ENCODE data around the gene SYNE3. TPM values are rescaled to one million over a fixed set of nuclear protein-coding genes. Genes with fewer than 3 reads are reported as not detected.

The SYNE3 gene
- total RNA-seq, 1 donor from 2014 or later = 2.5 TPM

- Histone ChIP-seq H3K9me3 (ENCODE audit: insufficient read depth, low read depth, low read length) (no peaks in the 10 kb centered on the region), H3K79me2 (ENCODE audit: insufficient read depth, low read length) (no peaks in the 10 kb centered on the region), H3K4me1 (ENCODE audit: insufficient read depth, low read length) (peaks cover 23% of the 10 kb centered on the region), H3K27me3 (ENCODE audit: insufficient read depth, low read length) (no peaks in the 10 kb centered on the region), H3K4me3 (ENCODE audit: insufficient read depth, low read depth, low read length) (no peak overlapping the region), H3K9ac (ENCODE audit: low read length) (no peak overlapping the region), H3K4me2 (ENCODE audit: low read length) (no peak overlapping the region), H2AFZ (ENCODE audit: low read depth, low read length) (no peak overlapping the region), H4K20me1 (ENCODE audit: insufficient read depth, low read length) (no peaks in the 10 kb centered on the region), H3K36me3 (ENCODE audit: insufficient read depth, low read length) (no peaks in the 10 kb centered on the region), H3K27ac (ENCODE audit: low read depth, low read length) (no peak overlapping the region)
- H3K27ac Mint-ChIP-seq (ENCODE audit: unreplicated experiment) = no peak overlapping the region
- peaks cover 16% of the 10 kb centered on the region for H3K4me1 Mint-ChIP-seq (ENCODE audit: low read depth, unreplicated experiment)
- TF ChIP-seq CTCF (IDR thresholded peaks at IDR 0.05; ENCODE audit: insufficient read depth, low read depth, low read length) (no peak), EZH2 (IDR thresholded peaks at IDR 0.05; ENCODE audit: insufficient read depth, low read length) (no peak)
- peaks cover 9% of the 10 kb centered on the region for H3K27me3 Mint-ChIP-seq (ENCODE audit: low read depth, unreplicated experiment)
- no peak overlapping the region for H3K4me3 Mint-ChIP-seq (ENCODE audit: unreplicated experiment)
- H3K36me3 Mint-ChIP-seq (ENCODE audit: low read depth, unreplicated experiment) = no peaks in the 10 kb centered on the region
- DNase-seq (ENCODE audit: low read depth) = no peak
- FAIRE-seq = no peak
- peaks cover under 1% of the 10 kb centered on the region for H3K9me3 Mint-ChIP-seq (ENCODE audit: unreplicated experiment)
Observed at GRCh38 chr14:95509495-95509894, 7.0 kb downstream of the SYNE3 start.

GRCh38 chr14:95508377-95508776 is 8.1 kb downstream of the SYNE3 start:
- no peaks in the 10 kb centered on the region for H3K9me3 ChIP-seq (ENCODE audit: insufficient read depth, low read depth, low read length)
- H3K27ac ChIP-seq (ENCODE audit: low read depth, low read length) = no peak overlapping the region
- H3K36me3 ChIP-seq (ENCODE audit: insufficient read depth, low read length) = no peaks in the 10 kb centered on the region
- H3K4me3 ChIP-seq (ENCODE audit: insufficient read depth, low read depth, low read length) = no peak overlapping the region
- no peaks in the 10 kb centered on the region for H3K79me2 ChIP-seq (ENCODE audit: insufficient read depth, low read length)
- TF ChIP-seq CTCF (IDR thresholded peaks at IDR 0.05; ENCODE audit: insufficient read depth, low read depth, low read length) (no peak), EZH2 (IDR thresholded peaks at IDR 0.05; ENCODE audit: insufficient read depth, low read length) (no peak)
- no peaks in the 10 kb centered on the region for H3K36me3 Mint-ChIP-seq (ENCODE audit: low read depth, unreplicated experiment)
- DNase-seq (ENCODE audit: low read depth) = no peak
- H2AFZ ChIP-seq (ENCODE audit: low read depth, low read length) = no peak overlapping the region
- H3K9ac ChIP-seq (ENCODE audit: low read length) = no peak overlapping the region
- H3K4me2 ChIP-seq (ENCODE audit: low read length) = peak overlapping the region; percentile 68
- peaks cover 2% of the 10 kb centered on the region for H3K9me3 Mint-ChIP-seq (ENCODE audit: unreplicated experiment)
- H3K4me3 Mint-ChIP-seq (ENCODE audit: unreplicated experiment) = peak overlapping the region; percentile 57
- H3K27me3 Mint-ChIP-seq (ENCODE audit: low read depth, unreplicated experiment) = peaks cover 9% of the 10 kb centered on the region
- H3K27me3 ChIP-seq (ENCODE audit: insufficient read depth, low read length) = no peaks in the 10 kb centered on the region
- H3K27ac Mint-ChIP-seq (ENCODE audit: unreplicated experiment) = no peak overlapping the region
- no peaks in the 10 kb centered on the region for H4K20me1 ChIP-seq (ENCODE audit: insufficient read depth, low read length)
- peaks cover 19% of the 10 kb centered on the region for H3K4me1 Mint-ChIP-seq (ENCODE audit: low read depth, unreplicated experiment)
- peaks cover 27% of the 10 kb centered on the region for H3K4me1 ChIP-seq (ENCODE audit: insufficient read depth, low read length)
- FAIRE-seq = no peak

GRCh38 chr14:95507701-95508103 is 8.7 kb downstream of the SYNE3 start:
- H4K20me1 ChIP-seq (ENCODE audit: insufficient read depth, low read length) = no peaks in the 10 kb centered on the region
- peaks cover 13% of the 10 kb centered on the region for H3K27me3 Mint-ChIP-seq (ENCODE audit: low read depth, unreplicated experiment)
- H3K4me3 Mint-ChIP-seq (ENCODE audit: unreplicated experiment) = no peak overlapping the region
- no peak for TF ChIP-seq CTCF (IDR thresholded peaks at IDR 0.05; ENCODE audit: insufficient read depth, low read depth, low read length)
- TF ChIP-seq EZH2 (IDR thresholded peaks at IDR 0.05; ENCODE audit: insufficient read depth, low read length) = no peak
- FAIRE-seq = peak; percentile 92
- peak overlapping the region; percentile 68 for H3K4me2 ChIP-seq (ENCODE audit: low read length)
- H3K9me3 Mint-ChIP-seq (ENCODE audit: unreplicated experiment) = peaks cover 2% of the 10 kb centered on the region
- H3K4me1 Mint-ChIP-seq (ENCODE audit: low read depth, unreplicated experiment) = peaks cover 19% of the 10 kb centered on the region
- H3K9ac ChIP-seq (ENCODE audit: low read length) = no peak overlapping the region
- DNase-seq (ENCODE audit: low read depth) = peak; percentile 83
- no peak overlapping the region for H3K27ac Mint-ChIP-seq (ENCODE audit: unreplicated experiment)
- H3K79me2 ChIP-seq (ENCODE audit: insufficient read depth, low read length) = no peaks in the 10 kb centered on the region
- H3K4me1 ChIP-seq (ENCODE audit: insufficient read depth, low read length) = peaks cover 27% of the 10 kb centered on the region
- no peak overlapping the region for H2AFZ ChIP-seq (ENCODE audit: low read depth, low read length)
- peak overlapping the region; percentile 69 for H3K27ac ChIP-seq (ENCODE audit: low read depth, low read length)
- H3K36me3 ChIP-seq (ENCODE audit: insufficient read depth, low read length) = no peaks in the 10 kb centered on the region
- no peak overlapping the region for H3K4me3 ChIP-seq (ENCODE audit: insufficient read depth, low read depth, low read length)
- H3K27me3 ChIP-seq (ENCODE audit: insufficient read depth, low read length) = no peaks in the 10 kb centered on the region
- H3K9me3 ChIP-seq (ENCODE audit: insufficient read depth, low read depth, low read length) = no peaks in the 10 kb centered on the region
- no peaks in the 10 kb centered on the region for H3K36me3 Mint-ChIP-seq (ENCODE audit: low read depth, unreplicated experiment)

All from astrocyte (in vitro differentiated cells and primary cell).